ENCODE results near the gene TSPYL4. TPM values are rescaled to one million over a fixed set of nuclear protein-coding genes. Genes with fewer than 3 reads are reported as not detected.

TSPYL4 gene
- polyA plus RNA-seq, 1 experiment, result 33.7 TPM

DNA sequence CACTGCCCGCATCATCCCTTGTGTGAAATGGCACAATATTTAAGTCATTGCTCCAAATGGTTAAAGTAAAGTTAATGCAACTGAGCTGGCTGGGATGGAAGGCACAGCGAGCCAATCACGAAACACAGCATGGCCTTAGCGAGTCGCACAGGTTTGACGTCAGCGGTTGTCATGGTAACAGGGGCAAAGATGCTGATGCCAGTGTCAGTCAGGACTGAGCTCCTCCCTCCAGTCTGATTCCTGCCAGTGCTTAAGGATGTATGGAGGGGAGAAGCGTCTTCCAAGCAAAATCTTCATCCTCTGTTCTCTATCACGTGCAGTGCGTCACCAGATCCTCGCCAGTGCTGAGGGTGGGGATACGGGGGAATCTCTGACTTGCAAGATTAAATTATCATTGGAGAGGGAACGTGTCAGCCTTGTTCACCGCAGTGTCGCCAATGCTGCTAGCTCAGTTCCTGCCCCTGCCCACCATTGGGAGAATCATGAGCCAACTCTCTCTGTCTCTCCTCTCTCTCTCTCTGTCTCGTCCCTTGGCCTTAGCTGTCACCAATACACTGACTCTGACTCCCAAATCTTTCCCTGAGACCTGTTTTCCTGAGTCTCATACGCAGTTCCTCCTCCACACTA lies 24.5 kb downstream of the TSPYL4 start:
- CTCF ChIA-PET, result interaction anchor here (0.6 to 2.9 kb wide), 4 partner anchors 8 to 115 kb away, joined by 3 to 14 read pairs (median 6); no protein-coding TSS in a partner anchor
- Histone ChIP-seq H3K4me3 (ENCODE audit: low read depth, low read length) (peak overlapping the region; percentile 28), H3K36me3 (ENCODE audit: control insufficient read depth, insufficient read depth, low read length) (no peaks in the 10 kb centered on the region), H3K27me3 (ENCODE audit: control insufficient read depth, insufficient read depth, low read length) (no peaks in the 10 kb centered on the region)
- TF ChIP-seq, protein P1, sequence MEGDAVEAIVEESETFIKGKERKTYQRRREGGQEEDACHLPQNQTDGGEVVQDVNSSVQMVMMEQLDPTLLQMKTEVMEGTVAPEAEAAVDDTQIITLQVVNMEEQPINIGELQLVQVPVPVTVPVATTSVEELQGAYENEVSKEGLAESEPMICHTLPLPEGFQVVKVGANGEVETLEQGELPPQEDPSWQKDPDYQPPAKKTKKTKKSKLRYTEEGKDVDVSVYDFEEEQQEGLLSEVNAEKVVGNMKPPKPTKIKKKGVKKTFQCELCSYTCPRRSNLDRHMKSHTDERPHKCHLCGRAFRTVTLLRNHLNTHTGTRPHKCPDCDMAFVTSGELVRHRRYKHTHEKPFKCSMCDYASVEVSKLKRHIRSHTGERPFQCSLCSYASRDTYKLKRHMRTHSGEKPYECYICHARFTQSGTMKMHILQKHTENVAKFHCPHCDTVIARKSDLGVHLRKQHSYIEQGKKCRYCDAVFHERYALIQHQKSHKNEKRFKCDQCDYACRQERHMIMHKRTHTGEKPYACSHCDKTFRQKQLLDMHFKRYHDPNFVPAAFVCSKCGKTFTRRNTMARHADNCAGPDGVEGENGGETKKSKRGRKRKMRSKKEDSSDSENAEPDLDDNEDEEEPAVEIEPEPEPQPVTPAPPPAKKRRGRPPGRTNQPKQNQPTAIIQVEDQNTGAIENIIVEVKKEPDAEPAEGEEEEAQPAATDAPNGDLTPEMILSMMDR (IDR thresholded peaks at IDR 0.05; ENCODE audit: insufficient read depth, low read depth, low read length), result no peak
- peak; percentile 46 for DNase-seq (ENCODE audit: low read depth)
- POLR2A ChIA-PET, result no interaction called here

DNA sequence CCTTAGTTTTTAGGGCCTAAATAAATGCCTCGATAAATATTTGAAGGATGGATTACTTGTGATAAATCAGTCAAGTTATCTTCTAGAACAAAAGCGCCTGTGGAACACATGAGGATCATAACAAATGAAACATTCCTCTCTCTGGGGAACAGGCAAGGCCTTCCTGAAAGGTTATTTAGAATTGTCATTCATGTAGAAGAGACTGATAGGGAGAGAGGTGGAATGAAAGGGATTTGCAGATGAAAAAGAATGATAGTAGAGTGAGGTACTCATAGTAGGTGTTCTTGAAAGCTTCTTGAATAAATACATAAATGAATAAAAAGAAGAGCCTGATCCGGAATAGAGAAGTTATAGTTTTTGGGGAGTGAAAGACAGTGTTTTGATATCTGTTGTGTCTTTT lies 30.5 kb downstream of the TSPYL4 start:
- no peak for DNase-seq (ENCODE audit: low read depth)
- Histone ChIP-seq H3K36me3 (ENCODE audit: control insufficient read depth, insufficient read depth, low read length) (no peaks in the 10 kb centered on the region), H3K27me3 (ENCODE audit: control insufficient read depth, insufficient read depth, low read length) (no peaks in the 10 kb centered on the region), H3K4me3 (ENCODE audit: low read depth, low read length) (no peak overlapping the region)
- CTCF ChIA-PET, result interaction anchor here (0.9 kb wide), 1 partner anchor 20 kb away, joined by 3 read pairs; no protein-coding TSS in a partner anchor
- POLR2A ChIA-PET, result no interaction called here
- TF ChIP-seq, protein P1 (IDR thresholded peaks at IDR 0.05; ENCODE audit: insufficient read depth, low read depth, low read length), result no peak

DNA sequence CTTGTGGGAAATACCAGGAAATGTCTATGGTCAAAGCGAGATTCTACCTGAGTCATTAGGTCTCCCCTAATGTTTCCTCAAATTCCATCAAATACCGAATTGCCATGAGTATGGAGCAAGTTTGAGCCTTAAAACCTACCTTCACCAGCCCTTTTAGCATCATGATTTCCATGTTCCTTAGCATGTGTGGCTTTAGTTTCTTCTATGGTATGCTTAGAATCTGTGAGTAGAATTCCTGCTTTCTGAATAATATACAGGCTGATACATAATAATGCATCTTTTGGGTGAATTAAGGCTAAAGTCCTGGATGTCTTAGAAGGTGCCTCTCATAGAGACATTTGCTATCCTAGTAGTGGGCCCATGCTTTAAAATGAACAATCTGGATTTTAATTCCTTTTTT lies 32.0 kb downstream of the TSPYL4 start:
- H3K36me3 ChIP-seq (ENCODE audit: control insufficient read depth, insufficient read depth, low read length), result no peaks in the 10 kb centered on the region
- H3K27me3 ChIP-seq (ENCODE audit: control insufficient read depth, insufficient read depth, low read length), result no peaks in the 10 kb centered on the region
- TF ChIP-seq, protein P1 (IDR thresholded peaks at IDR 0.05; ENCODE audit: insufficient read depth, low read depth, low read length), result no peak
- no peak overlapping the region for H3K4me3 ChIP-seq (ENCODE audit: low read depth, low read length)
- ChIA-PET CTCF (interaction anchor here (6.0 kb wide), 1 partner anchor 47 kb away, joined by 48 read pairs; no protein-coding TSS in a partner anchor), POLR2A (no interaction called here)
- DNase-seq (ENCODE audit: low read depth), result no peak

GRCh38 chr6:116221067-116221466 lies 32.8 kb downstream of the TSPYL4 start:
- H3K4me3 ChIP-seq (ENCODE audit: low read depth, low read length), result no peak overlapping the region
- TF ChIP-seq, protein P1 (IDR thresholded peaks at IDR 0.05; ENCODE audit: insufficient read depth, low read depth, low read length), result no peak
- H3K36me3 ChIP-seq (ENCODE audit: control insufficient read depth, insufficient read depth, low read length), result no peaks in the 10 kb centered on the region
- ChIA-PET POLR2A (no interaction called here), CTCF (interaction anchor here (6.0 kb wide), 1 partner anchor 47 kb away, joined by 48 read pairs; no protein-coding TSS in a partner anchor)
- no peaks in the 10 kb centered on the region for H3K27me3 ChIP-seq (ENCODE audit: control insufficient read depth, insufficient read depth, low read length)
- DNase-seq (ENCODE audit: low read depth), result no peak

- POLR2A ChIA-PET, result no interaction called here
- TF ChIP-seq, protein P1 (IDR thresholded peaks at IDR 0.05; ENCODE audit: insufficient read depth, low read depth, low read length), result no peak
- CTCF ChIA-PET, result interaction anchor here (1.1 to 6.0 kb wide), 8 partner anchors 10 to 429 kb away, joined by 3 to 48 read pairs (median 11); no protein-coding TSS in a partner anchor
- no peak for DNase-seq (ENCODE audit: low read depth)
- Histone ChIP-seq H3K36me3 (ENCODE audit: control insufficient read depth, insufficient read depth, low read length) (no peaks in the 10 kb centered on the region), H3K4me3 (ENCODE audit: low read depth, low read length) (no peak overlapping the region), H3K27me3 (ENCODE audit: control insufficient read depth, insufficient read depth, low read length) (no peaks in the 10 kb centered on the region)
Observed at GRCh38 chr6:116218866-116219265, 35.0 kb downstream of the TSPYL4 start.

All from BJ (cell line).